H54 (cell line): Measurements from ENCODE around the gene CAPSL.

ENCODE experiments used
- DNase-seq: peaks from one replicate; pipeline ENCODE4 v3.0.0; 2011; ENCODE audit warnings: low spot score, mixed read lengths; ENCODE audit not compliant: insufficient read length
- FAIRE-seq: peaks from 3 replicates; lab custom pipeline; 2011; peaks lifted over from hg19 to GRCh38; lab: Jason Lieb, UNC
- POLR2A ChIP-seq: IDR thresholded peaks from 2 replicates; pipeline ENCODE4 v1.6.1; 2011; ENCODE audit warnings: low read depth, mild to moderate bottlenecking, low read length

Gene CAPSL

DNA sequence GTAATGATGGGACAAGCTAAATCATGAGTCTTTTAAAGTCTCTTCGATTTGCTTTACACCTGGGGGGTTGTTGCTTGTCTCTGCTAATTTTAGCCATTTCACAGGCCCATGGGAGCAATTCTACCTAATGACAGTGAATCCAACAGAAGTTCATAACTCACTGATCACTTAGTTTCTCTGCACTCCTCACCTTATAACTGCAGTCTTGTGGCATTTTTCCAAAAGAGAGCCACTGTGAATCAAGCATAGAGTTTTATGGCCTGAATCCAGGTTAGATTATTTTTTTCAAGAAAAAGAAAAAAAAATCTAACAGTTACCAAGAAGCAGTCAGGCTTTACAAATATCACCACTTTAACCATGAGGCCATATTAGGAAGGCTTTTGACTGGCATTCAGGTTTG lies 83.2 kb downstream of the CAPSL start:
- no peak for FAIRE-seq
- no peak for DNase-seq
- TF ChIP-seq POLR2A: no peak
